Rectal smooth muscle tissue (tissue), 1 donor: ENCODE data around the gene TMEM256.

Experiments
- H3K27ac ChIP-seq: one replicate; pipeline ENCODE4 v1.7.0; 2013; ENCODE audit warnings: low read depth, low read length, inconsistent platforms
- H3K27me3 ChIP-seq: one replicate; pipeline ENCODE4 v1.7.0; 2013; ENCODE audit warnings: low read length; ENCODE audit not compliant: control insufficient read depth, insufficient read depth
- H3K36me3 ChIP-seq: one replicate; pipeline ENCODE4 v1.7.0; 2013; ENCODE audit warnings: low read length; ENCODE audit not compliant: control insufficient read depth, insufficient read depth
- H3K4me1 ChIP-seq: one replicate; pipeline ENCODE4 v1.7.0; 2013; ENCODE audit warnings: low read length; ENCODE audit not compliant: control insufficient read depth, insufficient read depth
- H3K4me3 ChIP-seq: one replicate; pipeline ENCODE4 v1.7.0; 2013; ENCODE audit warnings: low read length
- H3K9ac ChIP-seq: one replicate; pipeline ENCODE4 v1.7.0; 2013; ENCODE audit warnings: low read length

The TMEM256 gene

DNA sequence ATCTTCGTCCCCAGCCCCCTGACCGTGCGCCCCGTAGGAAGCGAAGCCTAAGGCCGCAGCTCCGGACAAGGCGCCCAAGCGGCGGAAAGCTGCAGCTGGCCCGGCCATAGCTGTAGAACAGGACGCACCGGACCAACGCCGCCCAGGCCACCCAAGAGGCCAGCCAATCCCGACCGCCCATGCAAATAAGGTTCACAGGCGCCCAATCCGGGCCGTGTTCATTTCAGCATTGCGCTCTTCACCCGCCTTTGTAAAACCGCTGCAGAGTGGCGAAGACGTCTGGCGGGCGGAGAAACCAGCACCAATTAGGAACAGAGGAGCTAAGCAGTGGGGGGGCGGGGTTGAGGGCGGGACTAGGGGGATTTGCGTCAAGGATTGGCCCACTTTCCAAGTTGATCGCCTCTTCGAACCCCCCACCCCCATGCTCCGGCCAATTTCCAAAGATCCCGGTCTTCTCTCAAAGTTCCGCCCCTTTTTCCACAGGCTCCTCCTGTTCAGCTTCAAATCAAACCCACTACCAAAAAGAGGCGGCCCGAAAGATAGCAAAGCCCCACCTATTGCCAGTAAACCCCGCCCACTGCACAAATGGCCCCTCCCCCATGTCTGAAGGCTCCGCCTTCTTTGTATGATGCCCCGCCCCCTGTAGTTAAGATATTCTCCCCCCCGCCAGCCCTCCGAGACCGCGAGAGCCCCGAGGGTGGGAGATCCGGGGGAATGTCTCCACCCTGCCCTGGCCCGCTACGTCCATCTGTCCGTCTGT lies at the start of gene TMEM256:
Gene TMEM256 (minus strand): TSS at position 121 of the 760 bp plus-strand sequence. CDS start 13 bp downstream, at position 108.
- H3K36me3 ChIP-seq: no peaks in the 10 kb centered on the region
- peak within 1 kb of the TSS; percentile 90 for H3K27ac ChIP-seq
- peaks cover 2% of the 10 kb centered on the region for H3K27me3 ChIP-seq
- peak within 1 kb of the TSS; percentile 87 for H3K4me3 ChIP-seq
- peak within 1 kb of the TSS; percentile 75 for H3K9ac ChIP-seq
- peaks cover 12% of the 10 kb centered on the region for H3K4me1 ChIP-seq

DNA sequence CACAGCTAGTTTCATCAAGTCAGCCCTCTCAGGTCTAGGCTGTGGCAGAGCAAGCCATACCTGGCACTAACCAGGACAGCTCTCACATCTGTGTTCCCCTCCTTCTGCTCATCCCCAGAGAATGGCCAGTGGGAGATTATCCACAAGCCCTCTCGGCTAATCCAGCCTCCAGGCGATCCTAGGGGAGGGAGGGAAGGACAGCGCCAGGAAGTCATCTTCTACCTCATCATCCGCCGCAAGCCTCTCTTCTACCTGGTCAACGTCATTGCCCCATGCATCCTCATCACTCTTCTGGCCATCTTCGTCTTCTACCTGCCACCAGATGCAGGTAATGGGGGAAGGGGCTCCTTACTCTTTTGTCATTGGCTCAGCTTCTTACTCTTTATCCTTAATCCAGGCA lies 44.6 kb upstream of the TMEM256 start:
- Histone ChIP-seq H3K4me3 (no peak overlapping the region), H3K9ac (no peak overlapping the region), H3K27ac (no peak overlapping the region), H3K4me1 (no peaks in the 10 kb centered on the region), H3K36me3 (no peaks in the 10 kb centered on the region), H3K27me3 (peaks cover 14% of the 10 kb centered on the region)

DNA sequence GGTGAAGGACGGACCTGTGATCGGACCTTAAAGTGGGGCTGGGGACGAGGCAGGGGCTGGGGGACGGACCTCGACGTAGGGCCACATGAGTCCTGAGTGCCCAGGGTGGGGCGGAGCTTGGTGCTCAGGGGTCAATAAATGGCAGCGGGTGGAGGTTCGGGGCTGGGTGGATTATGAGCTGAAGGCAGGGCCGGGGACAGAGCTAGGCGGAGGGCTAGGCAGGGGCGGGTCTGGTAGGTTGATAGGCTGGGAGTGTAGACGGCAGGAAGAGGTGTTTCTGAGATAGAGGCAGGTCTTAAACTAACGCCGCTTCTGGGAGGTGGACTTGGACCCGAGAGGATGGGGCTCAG lies 41.7 kb upstream of the TMEM256 start:
- no peak overlapping the region for H3K27ac ChIP-seq
- H3K4me1 ChIP-seq: no peaks in the 10 kb centered on the region
- peak overlapping the region; percentile 59 for H3K4me3 ChIP-seq
- no peaks in the 10 kb centered on the region for H3K36me3 ChIP-seq
- no peak overlapping the region for H3K9ac ChIP-seq
- H3K27me3 ChIP-seq: peaks cover 25% of the 10 kb centered on the region

DNA sequence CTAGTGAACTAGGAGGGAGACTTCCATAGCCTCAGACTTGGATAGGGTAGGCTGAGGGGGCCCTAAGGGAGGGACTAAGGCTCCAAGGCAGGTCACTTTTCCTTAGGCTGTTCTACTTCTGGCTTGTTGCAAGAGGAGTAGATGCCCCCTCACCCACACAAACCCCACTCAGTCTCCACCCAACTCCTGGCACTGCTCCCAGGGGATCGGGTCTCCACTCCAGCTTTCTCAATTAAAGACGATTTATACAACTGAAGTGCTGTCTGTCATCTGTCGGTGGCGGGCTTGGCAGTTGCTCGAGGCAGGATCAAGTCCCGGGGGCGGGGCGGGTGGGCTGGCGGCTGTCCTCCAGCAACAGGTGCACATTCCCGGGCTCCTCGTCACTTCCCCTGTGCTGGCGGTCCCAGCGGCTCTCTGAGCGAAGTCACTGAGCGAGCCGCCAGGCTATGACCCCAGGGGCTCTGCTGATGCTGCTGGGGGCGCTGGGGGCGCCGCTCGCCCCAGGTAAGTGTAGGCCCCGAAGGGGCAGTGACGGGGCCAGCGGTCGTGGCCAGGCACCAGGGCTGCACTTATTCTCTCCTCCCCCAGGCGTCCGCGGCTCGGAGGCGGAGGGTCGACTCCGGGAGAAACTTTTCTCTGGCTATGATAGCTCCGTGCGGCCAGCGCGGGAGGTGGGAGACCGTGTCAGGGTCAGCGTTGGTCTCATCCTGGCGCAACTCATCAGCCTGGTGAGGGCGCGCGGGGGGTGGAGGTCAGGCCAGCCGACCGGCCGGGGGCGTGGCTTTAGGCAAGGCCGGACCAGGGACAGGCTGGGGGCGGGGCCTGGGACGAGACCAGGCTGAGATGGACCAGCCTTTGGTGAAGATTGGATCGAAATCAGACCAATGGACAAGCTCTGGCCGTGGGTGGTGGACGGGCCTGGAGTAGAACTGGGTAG lies 41.1 kb upstream of the TMEM256 start, which contains the start of gene CHRNB1:
Gene CHRNB1 (plus strand): TSS at position 380 of the 937 bp plus-strand sequence. CDS start 67 bp downstream, at position 447.
- Histone ChIP-seq H3K4me3 (peak within 1 kb of the TSS; percentile 59), H3K36me3 (no peaks in the 10 kb centered on the region), H3K4me1 (peaks cover under 1% of the 10 kb centered on the region), H3K9ac (no peak within 1 kb of the TSS), H3K27ac (no peak within 1 kb of the TSS), H3K27me3 (peaks cover 30% of the 10 kb centered on the region)

DNA sequence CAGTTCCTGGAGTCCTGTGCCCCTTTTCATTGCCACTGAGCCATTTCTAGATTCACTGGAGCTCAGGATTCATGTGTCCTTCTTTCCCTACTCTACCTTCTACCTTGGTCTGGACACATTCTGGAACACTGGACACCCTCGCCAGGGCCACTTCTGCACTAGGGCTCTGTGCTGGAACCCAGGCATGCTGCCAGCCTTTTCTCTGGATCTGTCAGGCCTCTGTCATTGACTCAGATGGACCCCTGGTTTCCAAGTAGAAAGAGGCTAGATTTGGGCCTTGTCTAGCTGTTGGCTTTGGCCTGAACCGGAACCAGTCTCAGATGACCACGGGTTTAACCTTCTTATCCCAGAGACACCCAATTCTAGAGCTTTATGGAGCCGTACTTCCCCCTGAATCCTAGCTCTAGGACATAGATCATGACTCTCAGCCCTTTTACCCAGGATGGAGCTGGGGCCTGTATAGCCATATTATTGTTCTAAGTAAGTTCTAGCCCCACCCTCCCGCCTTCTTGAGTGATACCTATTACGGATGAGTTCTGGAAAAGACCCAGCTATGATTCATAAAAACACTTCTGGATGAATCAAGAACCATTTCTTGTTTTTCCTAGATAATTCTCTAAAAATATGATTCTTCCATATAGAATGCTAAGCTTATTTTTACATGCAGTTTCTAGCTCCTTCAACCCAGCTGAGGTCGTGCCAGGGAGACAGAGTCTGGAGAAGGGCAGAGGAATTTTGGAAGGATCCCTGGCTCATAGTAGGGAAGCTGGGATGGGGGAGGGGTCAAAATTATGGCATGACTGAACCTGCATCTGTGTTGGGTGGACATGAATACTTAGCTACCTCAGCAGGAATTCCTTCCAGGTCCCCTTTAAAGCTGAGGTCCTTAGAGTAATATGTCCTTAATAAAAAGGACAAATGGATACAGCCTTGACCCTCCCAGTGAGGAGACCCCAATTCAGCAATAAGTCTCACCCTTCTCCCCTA lies 39.9 kb upstream of the TMEM256 start:
- Histone ChIP-seq H3K4me3 (no peak overlapping the region), H3K27ac (no peak overlapping the region), H3K36me3 (no peaks in the 10 kb centered on the region), H3K9ac (no peak overlapping the region), H3K4me1 (peaks cover 6% of the 10 kb centered on the region), H3K27me3 (peaks cover 37% of the 10 kb centered on the region)

DNA sequence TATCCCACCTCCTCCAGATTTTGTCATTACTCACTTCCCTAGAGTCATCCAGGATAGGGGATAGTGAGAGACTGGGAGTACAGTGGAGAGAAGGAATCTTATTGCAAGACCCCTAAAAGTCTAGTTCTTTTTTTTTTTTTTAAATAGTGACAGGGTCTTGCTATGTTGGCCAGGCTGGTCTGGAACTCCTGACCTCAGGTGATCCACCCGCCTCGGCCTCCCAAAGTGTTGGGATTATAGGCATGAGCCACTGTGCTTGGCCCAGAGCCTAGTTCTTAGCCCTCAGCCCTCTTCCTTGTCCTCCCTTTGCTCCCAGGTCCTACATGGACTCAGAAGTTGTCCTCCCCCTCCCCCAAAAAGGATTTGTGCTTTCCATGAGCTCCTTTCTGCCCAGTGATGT lies 38.2 kb upstream of the TMEM256 start:
- peaks cover 6% of the 10 kb centered on the region for H3K4me1 ChIP-seq
- H3K27ac ChIP-seq: no peak overlapping the region
- no peak overlapping the region for H3K9ac ChIP-seq
- no peak overlapping the region for H3K4me3 ChIP-seq
- peaks cover 41% of the 10 kb centered on the region for H3K27me3 ChIP-seq
- no peaks in the 10 kb centered on the region for H3K36me3 ChIP-seq

DNA sequence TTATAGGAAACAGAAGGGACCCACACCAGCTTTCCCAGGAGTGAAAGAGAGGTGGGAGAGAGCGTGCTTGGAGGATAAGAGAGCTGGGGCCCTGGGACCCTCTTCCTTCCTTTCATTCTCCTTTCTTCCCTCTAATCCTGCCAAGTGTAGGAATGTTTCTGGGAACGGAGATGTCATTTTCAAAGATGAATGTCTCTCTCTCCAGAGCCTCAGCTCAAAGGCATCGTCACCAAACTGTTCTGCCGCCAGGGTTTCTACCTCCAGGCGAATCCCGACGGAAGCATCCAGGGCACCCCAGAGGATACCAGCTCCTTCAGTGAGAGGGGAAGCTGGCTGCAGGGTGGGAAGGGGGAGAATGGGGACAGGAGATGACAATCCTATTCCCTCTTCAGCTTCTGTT lies 37.4 kb upstream of the TMEM256 start:
- no peak overlapping the region for H3K27ac ChIP-seq
- H3K4me3 ChIP-seq: no peak overlapping the region
- no peak overlapping the region for H3K9ac ChIP-seq
- peaks cover 39% of the 10 kb centered on the region for H3K27me3 ChIP-seq
- H3K4me1 ChIP-seq: peaks cover 10% of the 10 kb centered on the region
- H3K36me3 ChIP-seq: no peaks in the 10 kb centered on the region

DNA sequence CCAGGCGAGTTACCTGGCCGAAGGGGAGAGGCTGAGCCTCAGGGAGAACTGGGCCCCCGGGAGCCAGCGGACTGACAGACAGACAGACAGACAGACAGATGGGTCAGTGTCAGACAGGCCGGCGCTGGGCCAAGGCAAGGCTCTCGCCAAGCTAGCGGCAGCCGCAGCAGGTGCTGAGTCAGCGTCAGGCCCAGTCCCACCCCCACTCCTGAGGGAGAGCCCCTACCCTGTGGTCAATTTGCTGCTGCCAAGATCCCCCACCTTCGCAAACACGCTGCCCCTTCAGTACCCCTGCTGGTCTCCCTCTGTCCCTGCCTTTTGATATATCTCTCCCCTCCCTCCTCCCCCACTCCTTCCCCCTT lies 36.9 kb upstream of the TMEM256 start:
- H3K27ac ChIP-seq: no peak overlapping the region
- no peak overlapping the region for H3K9ac ChIP-seq
- H3K4me1 ChIP-seq: peaks cover 11% of the 10 kb centered on the region
- H3K4me3 ChIP-seq: no peak overlapping the region
- no peaks in the 10 kb centered on the region for H3K36me3 ChIP-seq
- H3K27me3 ChIP-seq: peaks cover 39% of the 10 kb centered on the region

DNA sequence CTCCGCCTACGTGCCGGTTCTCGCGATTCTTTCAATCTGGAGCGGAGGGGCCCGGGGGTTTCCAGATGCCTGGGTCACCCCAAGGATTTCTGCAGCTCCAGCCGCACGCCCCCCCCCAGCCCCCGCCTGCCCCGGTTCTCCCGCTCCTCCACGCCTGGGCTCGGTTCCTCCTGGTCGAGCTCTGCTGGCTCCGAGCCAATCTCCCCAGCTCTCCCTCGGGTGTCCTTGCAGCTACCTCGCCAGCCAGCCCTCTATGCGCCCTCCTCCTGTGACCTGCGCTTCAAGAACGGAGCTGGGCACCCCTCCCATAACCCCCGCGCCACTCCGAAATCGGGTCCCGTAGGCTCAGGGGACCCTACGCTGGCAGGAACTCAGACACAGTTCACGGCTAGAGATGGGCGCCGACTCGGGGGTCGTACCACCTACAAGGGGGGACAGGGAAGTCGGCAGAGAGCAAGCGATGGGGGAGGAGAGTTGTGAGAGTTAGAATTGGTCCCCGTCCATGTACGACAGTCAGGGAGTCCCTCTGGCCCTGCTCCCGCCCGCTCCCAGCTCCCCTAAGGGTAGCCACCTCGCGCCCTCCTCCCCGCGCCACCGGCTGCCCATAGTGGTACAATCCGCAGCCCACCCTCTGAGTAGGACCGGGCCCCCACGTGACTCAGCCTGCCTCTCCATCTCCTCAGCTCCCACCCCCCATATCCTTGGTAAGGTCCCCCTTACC lies 36.4 kb upstream of the TMEM256 start:
- Histone ChIP-seq H3K4me1 (peaks cover 15% of the 10 kb centered on the region), H3K27me3 (peaks cover 36% of the 10 kb centered on the region), H3K4me3 (peak overlapping the region; percentile 57), H3K27ac (no peak overlapping the region), H3K9ac (no peak overlapping the region), H3K36me3 (no peaks in the 10 kb centered on the region)

DNA sequence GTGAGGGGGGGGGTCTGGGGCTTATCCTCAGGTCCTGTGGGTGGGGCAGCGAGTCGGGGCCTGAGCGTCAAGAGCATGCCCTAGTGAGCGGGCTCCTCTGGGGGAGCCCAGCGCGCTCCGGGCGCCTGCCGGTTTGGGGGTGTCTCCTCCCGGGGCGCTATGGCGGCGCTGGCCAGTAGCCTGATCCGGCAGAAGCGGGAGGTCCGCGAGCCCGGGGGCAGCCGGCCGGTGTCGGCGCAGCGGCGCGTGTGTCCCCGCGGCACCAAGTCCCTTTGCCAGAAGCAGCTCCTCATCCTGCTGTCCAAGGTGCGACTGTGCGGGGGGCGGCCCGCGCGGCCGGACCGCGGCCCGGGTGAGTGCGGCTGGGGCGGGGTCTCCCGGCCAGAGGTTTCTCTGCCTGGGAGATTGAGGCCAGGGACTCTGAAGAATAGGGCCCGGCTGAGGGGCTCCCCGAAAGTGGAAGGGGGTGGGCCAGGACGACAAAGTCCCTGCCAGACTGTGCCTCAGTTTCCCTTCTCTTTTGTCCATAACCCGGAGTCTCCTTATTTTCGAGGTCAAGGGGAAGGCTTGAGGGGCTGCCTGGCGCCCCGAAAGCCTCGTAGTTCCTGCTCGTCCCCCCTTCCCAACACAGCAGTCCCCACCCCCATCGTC lies 35.7 kb upstream of the TMEM256 start, which contains the start of gene FGF11:
Gene FGF11 (plus strand): TSS at position 51 of the 651 bp plus-strand sequence. CDS start 109 bp downstream, at position 160.
- Histone ChIP-seq H3K9ac (peak within 1 kb of the TSS; percentile 10), H3K36me3 (no peaks in the 10 kb centered on the region), H3K27me3 (peaks cover 32% of the 10 kb centered on the region), H3K27ac (no peak within 1 kb of the TSS), H3K4me3 (peak within 1 kb of the TSS; percentile 57), H3K4me1 (peaks cover 15% of the 10 kb centered on the region)
